GM23338 (cell line): ENCODE results near the gene SUGCT. TPM values are rescaled to one million over a fixed set of nuclear protein-coding genes. Genes with fewer than 3 reads are reported as not detected.

Experiments
- ATAC-seq: fragments of 200-7000 bp; cut with Tn5 transposase; 3 replicates; pipeline ENCODE4 v1.9.1; 2020
- DNase-seq: peaks from one replicate; pipeline ENCODE4 v3.0.0-alpha.2; 2015; ENCODE audit warnings: low spot score
- H2AFZ ChIP-seq: fragments of 200-600 bp; sonication (generic); 2 replicates; pipeline ENCODE4 v1.8.0; 2016; ENCODE audit warnings: antibody characterized with exemption, mild to moderate bottlenecking, moderate library complexity
- H3F3A ChIP-seq: fragments of 200-600 bp; sonication (generic); replicated peaks from 2 replicates; pipeline ENCODE4 v1.8.0; 2017; ENCODE audit warnings: antibody characterized with exemption, mixed run types, low read depth
- H3K27ac ChIP-seq: fragments of 200-600 bp; sonication (generic); 2 replicates; pipeline ENCODE4 v1.6.1; 2016; ENCODE audit warnings: low read depth
- H3K27me3 ChIP-seq: fragments of 200-600 bp; sonication (generic); 2 replicates; pipeline ENCODE4 v1.8.0; 2016; ENCODE audit warnings: mild to moderate bottlenecking, mixed run types, moderate library complexity; ENCODE audit not compliant: insufficient read depth
- H3K36me3 ChIP-seq: fragments of 200-600 bp; sonication (generic); 2 replicates; pipeline ENCODE4 v1.8.0; 2016; ENCODE audit warnings: mild to moderate bottlenecking; ENCODE audit not compliant: insufficient read depth
- H3K4me1 ChIP-seq: fragments of 200-600 bp; sonication (generic); 2 replicates; pipeline ENCODE4 v1.8.0; 2016; ENCODE audit warnings: mild to moderate bottlenecking, moderate library complexity; ENCODE audit not compliant: insufficient read depth
- H3K4me2 ChIP-seq: fragments of 200-600 bp; sonication (generic); 2 replicates; pipeline ENCODE4 v1.7.1; 2017; ENCODE audit warnings: mixed run types
- H3K4me3 ChIP-seq: fragments of 200-600 bp; sonication (generic); 2 replicates; pipeline ENCODE4 v1.6.1; 2016; ENCODE audit warnings: mixed run types
- H3K79me2 ChIP-seq: fragments of 200-600 bp; sonication (generic); replicated peaks from 2 replicates; pipeline ENCODE4 v1.8.0; 2017; ENCODE audit warnings: mild to moderate bottlenecking; ENCODE audit not compliant: insufficient read depth
- H3K9me2 ChIP-seq: fragments of 200-600 bp; sonication (generic); 2 replicates; pipeline ENCODE4 v1.8.0; 2017; ENCODE audit not compliant: insufficient read depth
- H4K20me1 ChIP-seq: fragments of 200-600 bp; sonication (generic); replicated peaks from 2 replicates; pipeline ENCODE4 v1.8.0; 2017; ENCODE audit warnings: mild to moderate bottlenecking; ENCODE audit not compliant: insufficient read depth
- H3K27ac Mint-ChIP-seq: 2 replicates; pipeline ENCODE4 v1.8.0; 2020; ENCODE audit warnings: inconsistent platforms, mild to moderate bottlenecking, moderate library complexity, mixed read lengths
- H3K27me3 Mint-ChIP-seq: 3 replicates; pipeline ENCODE4 v1.8.0; 2022; ENCODE audit warnings: low read depth, mild to moderate bottlenecking, moderate library complexity, mixed read lengths, inconsistent platforms; ENCODE audit not compliant: insufficient read depth, poor library complexity
- H3K36me3 Mint-ChIP-seq: 3 replicates; pipeline ENCODE4 v1.8.0; 2021; ENCODE audit warnings: low read depth, mild to moderate bottlenecking, inconsistent platforms, moderate library complexity, mixed read lengths
- H3K4me1 Mint-ChIP-seq: 3 replicates; pipeline ENCODE4 v1.8.0; 2020; ENCODE audit warnings: mild to moderate bottlenecking, inconsistent platforms, mixed read lengths
- H3K4me3 Mint-ChIP-seq: 3 replicates; pipeline ENCODE4 v1.8.0; 2021; ENCODE audit warnings: moderate library complexity, mild to moderate bottlenecking, inconsistent platforms, mixed read lengths
- H3K9me3 Mint-ChIP-seq: 3 replicates; pipeline ENCODE4 v1.8.0; 2020; ENCODE audit warnings: moderate library complexity, mild to moderate bottlenecking, inconsistent platforms, mixed read lengths
- CREB1 ChIP-seq: fragments of 250-450 bp; sonication (Bioruptor Pico); IDR thresholded peaks from 2 replicates; pipeline ENCODE4 v1.5.0; 2020; ENCODE audit warnings: low read depth, mild to moderate bottlenecking, moderate library complexity
- ETS1 ChIP-seq: IDR thresholded peaks from 2 replicates; pipeline ENCODE4 v1.6.1; 2016; ENCODE audit warnings: antibody characterized with exemption
- EZH2 ChIP-seq: fragments of 200-600 bp; sonication (generic); IDR thresholded peaks from one replicate; pipeline ENCODE4 v1.8.0; 2017; ENCODE audit warnings: antibody characterized with exemption, mild to moderate bottlenecking, low read depth; ENCODE audit not compliant: unreplicated experiment
- JUNB ChIP-seq: IDR thresholded peaks from one replicate; pipeline ENCODE4 v1.6.1; 2016; ENCODE audit warnings: antibody characterized with exemption; ENCODE audit not compliant: unreplicated experiment
- POLR2AphosphoS5 ChIP-seq: IDR thresholded peaks from 2 replicates; pipeline ENCODE4 v1.6.1; 2016; ENCODE audit warnings: antibody characterized with exemption, low read depth
- STAT1 ChIP-seq: IDR thresholded peaks from one replicate; pipeline ENCODE4 v1.6.1; 2016; ENCODE audit warnings: antibody characterized with exemption; ENCODE audit not compliant: unreplicated experiment
- ZNF114 ChIP-seq: fragments of 250-450 bp; sonication (Bioruptor Pico); IDR thresholded peaks from 2 replicates; pipeline ENCODE4 v1.5.0; 2020; ENCODE audit warnings: mild to moderate bottlenecking, moderate library complexity
- polyA plus RNA-seq: library from polyadenylated mRNA; unstranded; fragments of >200 nt; fragmentation: Nextera tagmentation; extraction: Ambion mirVana; gene quantifications from 2 replicates; pipeline ENCODE4 v1.2.1, GENCODE V29; 2016
- total RNA-seq: library from RNA; depleted of rRNA; stranded (reverse); fragments of >200 nt; shearing (Covaris generic); gene quantifications from 2 replicates; pipeline ENCODE4 v1.2.3, GENCODE V29; 2014
- TF ChIP-seq, protein P1 (sequence below): IDR thresholded peaks from one replicate; pipeline ENCODE4 v1.6.1; 2018; ENCODE audit warnings: antibody characterized with exemption; ENCODE audit not compliant: unreplicated experiment
- TF ChIP-seq, protein P2 (sequence below), 2 experiments: fragments of 200-600 bp in 1 of 2; sonication (generic) in 1 of 2; conservative IDR thresholded peaks; 2 replicates each; pipeline versions ENCODE4 v1.5.1 to v1.6.1; 2016 to 2017; ENCODE audit warnings: antibody characterized with exemption in 2 of 2, low read depth in 2 of 2, mild to moderate bottlenecking in 2 of 2, moderate library complexity in 1 of 2
- TF ChIP-seq, protein P3 (sequence below): fragments of 250-450 bp; sonication (Bioruptor Pico); IDR thresholded peaks from 2 replicates; pipeline ENCODE4 v1.5.0; 2020; ENCODE audit warnings: mild to moderate bottlenecking, moderate library complexity

SUGCT gene
- total and polyA plus RNA-seq, 2 experiments from 2014 or later, result 4.2 to 5.6 TPM

DNA sequence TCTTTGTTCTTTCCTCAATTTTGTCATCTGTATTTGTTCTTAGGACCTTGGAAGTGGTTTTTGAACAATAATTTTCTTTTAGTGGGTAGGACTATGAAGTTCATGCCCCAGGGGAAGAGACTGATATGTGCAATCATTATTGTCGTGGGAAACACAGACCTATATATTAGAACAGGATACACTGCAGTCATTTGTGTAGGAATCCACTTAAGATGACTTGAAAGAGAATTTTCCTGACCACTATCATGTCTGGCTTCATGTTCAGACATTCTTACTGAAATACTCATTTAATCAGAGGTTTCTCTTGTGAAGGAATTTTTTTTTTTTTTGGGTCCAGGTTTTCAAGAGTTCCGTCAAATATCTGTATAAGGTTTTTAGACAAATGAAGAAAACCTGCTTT is 163.6 kb downstream of the SUGCT start:
- no peaks in the 10 kb centered on the region for H3K27me3 ChIP-seq
- no peak overlapping the region for H2AFZ ChIP-seq
- H3K4me2 ChIP-seq, result no peak overlapping the region
- Mint-ChIP-seq H3K4me1 (peaks cover 12% of the 10 kb centered on the region), H3K27ac (no peak overlapping the region; the same call in 1 of the 2 replicates), H3K4me3 (no peak overlapping the region), H3K9me3 (no peaks in the 10 kb centered on the region), H3K36me3 (no peaks in the 10 kb centered on the region), H3K27me3 (no peaks in the 10 kb centered on the region)
- DNase-seq (no peak), ATAC-seq (no peak)
- no peak overlapping the region for H3K4me3 ChIP-seq
- TF ChIP-seq, protein P1, sequence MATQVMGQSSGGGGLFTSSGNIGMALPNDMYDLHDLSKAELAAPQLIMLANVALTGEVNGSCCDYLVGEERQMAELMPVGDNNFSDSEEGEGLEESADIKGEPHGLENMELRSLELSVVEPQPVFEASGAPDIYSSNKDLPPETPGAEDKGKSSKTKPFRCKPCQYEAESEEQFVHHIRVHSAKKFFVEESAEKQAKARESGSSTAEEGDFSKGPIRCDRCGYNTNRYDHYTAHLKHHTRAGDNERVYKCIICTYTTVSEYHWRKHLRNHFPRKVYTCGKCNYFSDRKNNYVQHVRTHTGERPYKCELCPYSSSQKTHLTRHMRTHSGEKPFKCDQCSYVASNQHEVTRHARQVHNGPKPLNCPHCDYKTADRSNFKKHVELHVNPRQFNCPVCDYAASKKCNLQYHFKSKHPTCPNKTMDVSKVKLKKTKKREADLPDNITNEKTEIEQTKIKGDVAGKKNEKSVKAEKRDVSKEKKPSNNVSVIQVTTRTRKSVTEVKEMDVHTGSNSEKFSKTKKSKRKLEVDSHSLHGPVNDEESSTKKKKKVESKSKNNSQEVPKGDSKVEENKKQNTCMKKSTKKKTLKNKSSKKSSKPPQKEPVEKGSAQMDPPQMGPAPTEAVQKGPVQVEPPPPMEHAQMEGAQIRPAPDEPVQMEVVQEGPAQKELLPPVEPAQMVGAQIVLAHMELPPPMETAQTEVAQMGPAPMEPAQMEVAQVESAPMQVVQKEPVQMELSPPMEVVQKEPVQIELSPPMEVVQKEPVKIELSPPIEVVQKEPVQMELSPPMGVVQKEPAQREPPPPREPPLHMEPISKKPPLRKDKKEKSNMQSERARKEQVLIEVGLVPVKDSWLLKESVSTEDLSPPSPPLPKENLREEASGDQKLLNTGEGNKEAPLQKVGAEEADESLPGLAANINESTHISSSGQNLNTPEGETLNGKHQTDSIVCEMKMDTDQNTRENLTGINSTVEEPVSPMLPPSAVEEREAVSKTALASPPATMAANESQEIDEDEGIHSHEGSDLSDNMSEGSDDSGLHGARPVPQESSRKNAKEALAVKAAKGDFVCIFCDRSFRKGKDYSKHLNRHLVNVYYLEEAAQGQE, result no peak
- no peak for TF ChIP-seq JUNB
- no peak for TF ChIP-seq POLR2AphosphoS5
- no peak for TF ChIP-seq EZH2
- TF ChIP-seq, protein P2, sequence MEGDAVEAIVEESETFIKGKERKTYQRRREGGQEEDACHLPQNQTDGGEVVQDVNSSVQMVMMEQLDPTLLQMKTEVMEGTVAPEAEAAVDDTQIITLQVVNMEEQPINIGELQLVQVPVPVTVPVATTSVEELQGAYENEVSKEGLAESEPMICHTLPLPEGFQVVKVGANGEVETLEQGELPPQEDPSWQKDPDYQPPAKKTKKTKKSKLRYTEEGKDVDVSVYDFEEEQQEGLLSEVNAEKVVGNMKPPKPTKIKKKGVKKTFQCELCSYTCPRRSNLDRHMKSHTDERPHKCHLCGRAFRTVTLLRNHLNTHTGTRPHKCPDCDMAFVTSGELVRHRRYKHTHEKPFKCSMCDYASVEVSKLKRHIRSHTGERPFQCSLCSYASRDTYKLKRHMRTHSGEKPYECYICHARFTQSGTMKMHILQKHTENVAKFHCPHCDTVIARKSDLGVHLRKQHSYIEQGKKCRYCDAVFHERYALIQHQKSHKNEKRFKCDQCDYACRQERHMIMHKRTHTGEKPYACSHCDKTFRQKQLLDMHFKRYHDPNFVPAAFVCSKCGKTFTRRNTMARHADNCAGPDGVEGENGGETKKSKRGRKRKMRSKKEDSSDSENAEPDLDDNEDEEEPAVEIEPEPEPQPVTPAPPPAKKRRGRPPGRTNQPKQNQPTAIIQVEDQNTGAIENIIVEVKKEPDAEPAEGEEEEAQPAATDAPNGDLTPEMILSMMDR (conservative IDR thresholded peaks at IDR 0.05; ENCODE audit: low read depth in 2 of 2), result no peak
- TF ChIP-seq STAT1, result no peak
- no peak for TF ChIP-seq CREB1 (CRISPR knock-in tag)
- TF ChIP-seq ZNF114 (CRISPR knock-in tag), result no peak
- TF ChIP-seq ETS1, result no peak
- TF ChIP-seq, protein P3, sequence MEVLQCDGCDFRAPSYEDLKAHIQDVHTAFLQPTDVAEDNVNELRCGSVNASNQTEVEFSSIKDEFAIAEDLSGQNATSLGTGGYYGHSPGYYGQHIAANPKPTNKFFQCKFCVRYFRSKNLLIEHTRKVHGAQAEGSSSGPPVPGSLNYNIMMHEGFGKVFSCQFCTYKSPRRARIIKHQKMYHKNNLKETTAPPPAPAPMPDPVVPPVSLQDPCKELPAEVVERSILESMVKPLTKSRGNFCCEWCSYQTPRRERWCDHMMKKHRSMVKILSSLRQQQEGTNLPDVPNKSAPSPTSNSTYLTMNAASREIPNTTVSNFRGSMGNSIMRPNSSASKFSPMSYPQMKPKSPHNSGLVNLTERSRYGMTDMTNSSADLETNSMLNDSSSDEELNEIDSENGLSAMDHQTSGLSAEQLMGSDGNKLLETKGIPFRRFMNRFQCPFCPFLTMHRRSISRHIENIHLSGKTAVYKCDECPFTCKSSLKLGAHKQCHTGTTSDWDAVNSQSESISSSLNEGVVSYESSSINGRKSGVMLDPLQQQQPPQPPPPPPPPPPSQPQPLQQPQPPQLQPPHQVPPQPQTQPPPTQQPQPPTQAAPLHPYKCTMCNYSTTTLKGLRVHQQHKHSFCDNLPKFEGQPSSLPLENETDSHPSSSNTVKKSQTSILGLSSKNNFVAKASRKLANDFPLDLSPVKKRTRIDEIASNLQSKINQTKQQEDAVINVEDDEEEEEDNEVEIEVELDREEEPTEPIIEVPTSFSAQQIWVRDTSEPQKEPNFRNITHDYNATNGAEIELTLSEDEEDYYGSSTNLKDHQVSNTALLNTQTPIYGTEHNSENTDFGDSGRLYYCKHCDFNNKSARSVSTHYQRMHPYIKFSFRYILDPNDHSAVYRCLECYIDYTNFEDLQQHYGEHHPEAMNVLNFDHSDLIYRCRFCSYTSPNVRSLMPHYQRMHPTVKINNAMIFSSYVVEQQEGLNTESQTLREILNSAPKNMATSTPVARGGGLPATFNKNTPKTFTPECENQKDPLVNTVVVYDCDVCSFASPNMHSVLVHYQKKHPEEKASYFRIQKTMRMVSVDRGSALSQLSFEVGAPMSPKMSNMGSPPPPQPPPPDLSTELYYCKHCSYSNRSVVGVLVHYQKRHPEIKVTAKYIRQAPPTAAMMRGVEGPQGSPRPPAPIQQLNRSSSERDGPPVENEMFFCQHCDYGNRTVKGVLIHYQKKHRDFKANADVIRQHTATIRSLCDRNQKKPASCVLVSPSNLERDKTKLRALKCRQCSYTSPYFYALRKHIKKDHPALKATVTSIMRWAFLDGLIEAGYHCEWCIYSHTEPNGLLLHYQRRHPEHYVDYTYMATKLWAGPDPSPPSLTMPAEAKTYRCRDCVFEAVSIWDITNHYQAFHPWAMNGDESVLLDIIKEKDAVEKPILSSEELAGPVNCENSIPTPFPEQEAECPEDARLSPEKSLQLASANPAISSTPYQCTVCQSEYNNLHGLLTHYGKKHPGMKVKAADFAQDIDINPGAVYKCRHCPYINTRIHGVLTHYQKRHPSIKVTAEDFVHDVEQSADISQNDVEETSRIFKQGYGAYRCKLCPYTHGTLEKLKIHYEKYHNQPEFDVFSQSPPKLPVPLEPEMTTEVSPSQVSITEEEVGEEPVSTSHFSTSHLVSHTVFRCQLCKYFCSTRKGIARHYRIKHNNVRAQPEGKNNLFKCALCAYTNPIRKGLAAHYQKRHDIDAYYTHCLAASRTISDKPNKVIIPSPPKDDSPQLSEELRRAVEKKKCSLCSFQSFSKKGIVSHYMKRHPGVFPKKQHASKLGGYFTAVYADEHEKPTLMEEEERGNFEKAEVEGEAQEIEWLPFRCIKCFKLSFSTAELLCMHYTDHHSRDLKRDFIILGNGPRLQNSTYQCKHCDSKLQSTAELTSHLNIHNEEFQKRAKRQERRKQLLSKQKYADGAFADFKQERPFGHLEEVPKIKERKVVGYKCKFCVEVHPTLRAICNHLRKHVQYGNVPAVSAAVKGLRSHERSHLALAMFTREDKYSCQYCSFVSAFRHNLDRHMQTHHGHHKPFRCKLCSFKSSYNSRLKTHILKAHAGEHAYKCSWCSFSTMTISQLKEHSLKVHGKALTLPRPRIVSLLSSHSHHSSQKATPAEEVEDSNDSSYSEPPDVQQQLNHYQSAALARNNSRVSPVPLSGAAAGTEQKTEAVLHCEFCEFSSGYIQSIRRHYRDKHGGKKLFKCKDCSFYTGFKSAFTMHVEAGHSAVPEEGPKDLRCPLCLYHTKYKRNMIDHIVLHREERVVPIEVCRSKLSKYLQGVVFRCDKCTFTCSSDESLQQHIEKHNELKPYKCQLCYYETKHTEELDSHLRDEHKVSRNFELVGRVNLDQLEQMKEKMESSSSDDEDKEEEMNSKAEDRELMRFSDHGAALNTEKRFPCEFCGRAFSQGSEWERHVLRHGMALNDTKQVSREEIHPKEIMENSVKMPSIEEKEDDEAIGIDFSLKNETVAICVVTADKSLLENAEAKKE, result no peak
- no peaks in the 10 kb centered on the region for H4K20me1 ChIP-seq
- peaks cover 4% of the 10 kb centered on the region; the same call in 1 of the 2 replicates for H3K4me1 ChIP-seq
- no peaks in the 10 kb centered on the region for H3K79me2 ChIP-seq
- H3K36me3 ChIP-seq, result no peaks in the 10 kb centered on the region
- no peaks in the 10 kb centered on the region for H3F3A ChIP-seq
- no peaks in the 10 kb centered on the region for H3K9me2 ChIP-seq
- H3K27ac ChIP-seq, result no peak overlapping the region
